Stimulated activated CD4-positive, alpha-beta T cell treated with anti-CD3 and anti-CD28 coated beads, TNF-alpha, amount 100 ng/mL, for 24 hours (primary cell): ENCODE data around the gene OARD1.
A peak's percentile ranks its signal among the peaks of the same experiment; 100 is the strongest.

ENCODE experiments used
- DNase-seq, 3 experiments: peaks; one replicate each; pipeline ENCODE4 v3.0.0-alpha.2; 2020; ENCODE audit warnings: low read depth in 3 of 3

Gene OARD1

DNA sequence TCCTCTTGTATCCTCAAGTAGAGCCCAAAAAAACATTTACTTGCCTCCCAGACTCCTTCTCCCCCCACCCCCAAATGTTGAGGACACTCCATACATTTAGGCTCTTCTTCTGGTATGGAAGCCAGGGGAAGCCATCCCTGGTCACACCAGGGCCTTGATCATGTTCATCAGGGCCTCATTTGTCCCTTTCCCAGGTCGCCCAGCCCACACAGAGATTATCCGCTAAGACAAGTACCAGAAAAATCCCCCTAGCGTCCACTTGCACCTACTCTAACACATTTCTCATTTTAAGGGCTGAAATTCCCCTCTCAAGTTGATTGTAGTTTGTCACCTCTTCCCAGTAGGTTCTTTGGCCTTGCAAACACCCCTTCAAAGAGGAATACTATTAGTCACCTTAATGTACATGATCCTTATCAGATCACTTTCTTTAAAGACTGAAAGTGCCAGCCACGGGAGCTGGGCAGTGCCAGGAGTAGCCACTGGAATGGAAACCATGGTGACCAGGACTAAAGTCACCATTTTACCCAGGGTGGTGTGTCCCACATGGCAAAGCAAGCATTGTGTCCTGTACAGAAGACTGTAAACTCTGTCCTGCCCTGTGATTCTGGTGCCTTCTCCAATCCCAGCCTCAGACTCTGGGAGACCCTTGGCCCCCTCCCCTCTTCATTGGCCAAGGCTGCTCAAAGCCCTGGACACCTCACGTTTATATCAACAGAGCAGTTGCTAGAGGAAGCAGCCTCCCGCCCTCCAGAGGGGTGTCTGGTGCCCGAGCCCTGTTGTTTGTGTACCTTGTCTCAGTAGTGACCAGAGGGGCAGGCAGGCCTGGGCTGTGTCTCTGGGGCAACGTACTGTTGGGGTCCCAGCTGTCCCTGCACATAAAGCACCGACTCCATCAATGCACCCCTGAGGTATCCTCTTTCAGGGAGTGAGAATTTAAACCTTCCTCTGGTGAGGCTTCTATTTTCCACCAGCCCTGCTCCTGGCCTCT, 24.1 kb downstream of the OARD1 start:
- no peak for DNase-seq

DNA sequence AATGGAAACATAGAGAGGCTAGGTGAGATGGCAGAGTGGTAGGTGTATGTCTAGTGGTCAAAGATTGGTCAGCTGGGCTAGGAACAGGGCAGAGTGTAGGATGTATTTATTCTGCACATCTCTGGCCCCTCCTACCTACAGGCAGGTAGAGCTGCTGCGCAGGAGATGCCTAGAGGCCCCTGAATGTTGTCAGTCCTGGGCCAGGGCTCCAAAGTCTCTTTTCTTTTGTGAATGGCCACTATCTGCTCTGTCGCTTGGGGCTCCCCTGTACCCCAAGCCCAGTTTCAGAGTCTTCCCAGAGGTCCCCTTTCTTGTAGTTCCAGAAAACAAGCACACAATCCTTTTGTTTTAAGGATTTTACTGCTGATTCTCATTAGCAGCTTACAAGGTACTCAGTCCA, 24.9 kb downstream of the OARD1 start:
- no peak for DNase-seq

DNA sequence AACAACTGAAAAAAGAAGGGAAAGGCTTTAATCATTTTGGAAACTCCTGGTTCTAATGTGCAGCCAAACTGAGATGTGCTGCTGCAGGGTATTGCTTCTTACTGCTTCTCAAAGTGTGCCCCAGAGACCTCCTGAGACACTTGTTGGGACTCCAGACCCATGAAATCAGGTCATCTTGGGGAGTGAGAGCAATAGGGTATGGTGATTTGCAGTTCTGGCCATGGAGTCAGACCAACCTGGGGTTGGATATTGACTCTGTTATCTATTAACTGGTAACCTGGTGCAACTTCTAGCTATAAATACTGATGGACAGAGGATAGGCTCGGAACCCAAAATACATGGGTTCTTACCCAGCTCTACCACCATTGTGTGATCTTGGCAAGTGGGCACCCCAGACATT, 26.1 kb downstream of the OARD1 start:
- DNase-seq = no peak

DNA sequence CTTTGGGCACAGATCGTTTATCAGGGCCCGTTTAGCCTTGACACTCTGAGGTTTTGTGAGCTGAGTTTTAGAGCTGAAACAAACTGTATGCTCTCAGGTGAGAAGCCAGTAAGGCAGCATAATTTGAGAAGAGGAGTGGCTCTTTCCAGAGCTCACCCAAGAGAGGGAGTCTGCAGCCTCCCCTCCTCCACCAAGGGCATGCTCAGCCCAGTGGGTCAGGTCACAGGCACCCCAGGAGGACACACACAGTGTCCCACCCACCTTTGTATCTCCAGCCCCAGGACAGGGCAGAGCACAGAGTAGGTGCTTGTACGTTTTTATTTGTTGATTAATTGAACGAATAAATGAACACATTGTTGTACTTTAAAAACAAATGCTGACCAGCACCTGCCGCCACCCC, 26.5 kb downstream of the OARD1 start:
- DNase-seq = no peak

DNA sequence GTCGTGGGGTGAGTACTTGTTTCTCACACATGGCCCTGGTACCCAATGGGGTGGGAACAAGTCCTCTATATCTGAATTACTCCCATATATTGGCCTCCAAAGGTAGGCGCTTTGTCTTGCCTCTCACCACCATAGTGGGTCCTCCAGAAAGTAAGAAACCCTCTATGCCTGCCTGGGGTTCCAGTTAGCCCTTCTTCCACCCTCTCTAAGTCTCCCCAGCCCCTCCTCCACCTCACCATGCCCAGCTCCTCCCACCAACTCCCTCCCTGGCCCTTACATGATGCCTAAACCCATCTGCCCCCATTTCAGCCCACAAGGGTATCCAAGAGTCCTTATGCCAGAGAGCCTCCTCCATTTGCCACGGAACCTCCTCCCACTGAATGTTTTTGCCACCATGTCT, 29.0 kb downstream of the OARD1 start:
- no peak for DNase-seq

DNA sequence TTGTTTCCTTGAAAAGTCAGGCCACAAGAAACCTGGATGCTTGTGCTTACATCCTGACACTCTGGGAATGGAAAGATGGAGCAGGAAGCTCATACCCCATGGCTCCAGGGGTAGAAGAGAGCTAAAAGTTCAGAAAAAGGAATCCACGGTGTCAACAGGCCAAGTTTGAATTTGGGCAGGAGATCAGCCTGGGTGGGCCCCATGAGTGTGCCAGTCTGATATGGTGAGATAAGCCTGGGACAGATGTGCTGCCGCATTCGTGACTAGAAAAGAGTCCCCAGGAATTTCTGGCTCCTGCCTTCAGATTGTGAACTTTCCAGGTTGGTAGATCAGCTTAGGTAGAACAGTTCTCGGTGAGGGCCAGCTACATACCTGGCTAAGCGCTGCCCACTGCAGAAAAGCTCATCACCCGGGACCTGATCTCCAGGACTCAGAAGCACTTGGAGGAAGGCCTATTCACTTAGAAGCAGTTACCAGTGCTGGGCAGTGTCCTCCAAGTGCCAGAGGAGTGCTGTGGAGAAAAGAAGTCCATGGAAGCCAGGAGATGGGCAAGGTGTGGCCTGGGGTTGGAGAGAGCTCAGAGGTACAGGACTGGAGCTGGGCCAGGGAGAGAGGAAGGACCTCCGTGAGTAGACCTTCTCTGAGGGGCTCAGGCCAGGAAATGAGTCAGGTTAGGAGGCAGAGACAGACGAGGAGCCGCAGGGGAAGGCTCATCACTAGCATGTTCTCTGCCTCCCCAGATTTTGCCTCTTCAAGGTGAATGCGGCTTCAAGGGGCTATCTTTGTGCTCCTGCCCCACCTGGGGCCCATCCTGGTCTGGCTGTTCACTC, 29.7 kb downstream of the OARD1 start, which contains the start of gene TSPO2:
Gene TSPO2, plus strand, starts transcription at position 242 of the 830 bp plus-strand sequence. Its CDS starts 519 bp downstream, at position 761.
- no peak for DNase-seq

DNA sequence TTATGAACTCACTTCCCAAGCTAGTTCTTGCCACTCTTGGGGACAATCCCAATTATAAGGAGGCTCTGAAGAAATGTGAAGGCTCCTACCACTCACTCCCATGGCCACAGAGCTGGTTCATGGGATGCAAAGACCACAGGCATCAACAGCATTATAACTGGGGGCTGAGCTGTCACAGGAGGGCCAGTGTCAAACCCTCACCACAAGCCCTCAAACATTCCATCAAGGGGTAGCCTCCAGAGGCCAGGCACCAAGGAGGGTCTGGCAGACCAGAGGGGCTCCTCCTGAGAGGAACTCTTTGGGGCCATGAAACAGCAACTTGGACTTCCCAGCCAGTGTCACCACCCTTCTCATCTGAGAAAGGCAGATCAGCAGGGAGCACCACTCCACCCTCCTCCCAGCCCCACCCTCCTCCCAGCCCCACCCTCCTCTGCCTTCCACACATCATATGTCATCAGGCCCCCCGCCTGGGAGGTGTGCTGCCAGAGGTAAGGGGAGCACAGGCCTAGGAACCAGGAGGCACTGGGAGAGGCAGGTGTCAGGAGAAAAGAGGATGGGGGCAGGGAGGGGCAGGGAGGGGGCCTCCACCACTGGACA, 31.1 kb downstream of the OARD1 start:
- no peak for DNase-seq

DNA sequence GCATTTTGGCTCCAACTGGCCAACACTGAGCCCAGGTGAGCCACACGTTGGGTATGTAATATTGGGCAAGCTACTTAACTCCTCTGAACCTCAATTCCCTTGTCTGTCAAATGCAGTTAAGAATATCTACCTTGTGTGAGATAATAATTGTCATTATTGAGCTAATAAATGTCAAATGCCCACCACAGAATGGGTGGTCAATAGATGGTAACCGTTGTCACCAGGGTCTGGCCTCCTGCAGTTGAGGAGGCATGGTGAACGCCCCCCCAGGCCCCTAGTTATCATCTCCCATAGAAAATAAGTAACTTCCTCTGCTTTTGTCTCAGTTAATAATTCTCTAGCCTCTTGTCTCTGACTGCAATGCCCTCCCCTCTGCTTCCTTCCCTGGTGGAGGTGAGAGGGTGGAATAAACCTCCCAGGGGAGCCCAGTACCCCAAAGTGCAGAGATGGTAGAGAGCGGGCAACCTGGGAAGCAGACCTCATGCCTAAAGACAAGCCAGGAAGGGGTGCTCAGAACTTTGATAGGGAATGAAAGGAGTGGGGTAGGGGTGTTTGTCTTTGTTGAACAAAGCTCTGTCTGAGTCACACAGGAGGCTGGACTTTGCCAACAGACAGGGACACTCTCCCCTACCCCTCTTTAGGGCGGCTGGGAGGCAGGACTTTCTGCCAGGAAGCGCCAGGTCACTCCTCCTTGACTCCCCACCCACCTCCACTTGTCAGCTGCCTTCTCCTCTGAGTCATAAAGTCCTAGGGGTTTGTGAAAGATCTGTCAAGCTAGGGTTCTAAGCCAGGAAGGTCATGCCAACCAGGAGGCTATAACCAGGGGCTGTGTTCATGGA, 31.8 kb downstream of the OARD1 start:
- DNase-seq = no peak

DNA sequence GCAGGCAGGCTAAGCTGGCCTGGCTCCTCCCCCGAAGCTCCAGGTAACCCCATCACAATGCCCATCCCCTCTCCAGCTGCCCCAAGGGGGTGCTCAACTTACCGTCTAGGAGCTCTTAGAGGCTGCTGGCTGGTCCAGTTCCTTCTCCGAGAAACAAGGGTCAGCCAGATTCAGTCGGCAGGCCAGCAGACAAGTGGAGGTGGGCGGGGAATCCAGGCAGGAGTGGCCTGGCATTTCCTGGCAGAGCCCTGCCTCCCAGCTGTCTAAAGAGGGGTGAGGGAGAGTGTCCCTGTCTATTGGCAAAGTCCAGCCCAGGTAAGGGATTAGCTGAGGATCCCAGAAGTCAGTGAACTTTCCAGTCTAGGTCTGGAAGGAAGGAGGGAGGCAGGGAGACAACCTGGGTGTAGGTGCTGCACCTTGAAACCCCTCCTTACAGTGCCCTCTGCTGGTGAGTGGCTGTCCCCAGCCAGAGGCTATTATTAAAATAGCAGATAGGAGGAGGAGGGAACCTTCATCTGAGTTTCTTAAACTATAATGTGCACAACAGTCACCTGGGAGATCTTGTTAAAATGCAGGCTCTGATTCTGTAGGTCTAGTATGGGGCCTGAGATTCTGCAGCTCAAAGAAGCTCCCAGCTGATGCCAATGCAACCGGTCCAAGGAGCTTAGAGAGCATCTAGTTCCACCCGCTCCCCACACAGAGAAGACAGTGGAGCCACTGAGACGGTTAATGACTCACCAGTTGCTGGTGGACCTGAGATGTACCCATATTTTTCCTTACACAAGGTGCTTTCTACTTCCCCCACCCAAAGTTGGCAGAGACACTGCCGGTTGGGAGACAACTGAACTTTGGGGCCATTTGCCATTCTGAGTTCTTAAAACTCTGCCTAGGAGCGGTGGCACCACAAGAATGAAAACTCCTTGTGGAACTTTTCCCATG, 32.8 kb downstream of the OARD1 start, which contains the start of gene UNC5CL:
Gene UNC5CL, minus strand, starts transcription at position 162 of the 939 bp plus-strand sequence. CDS start 4,147 bp downstream, outside the sequence.
- peak; percentile 26 to 44 (median 26) for DNase-seq

DNA sequence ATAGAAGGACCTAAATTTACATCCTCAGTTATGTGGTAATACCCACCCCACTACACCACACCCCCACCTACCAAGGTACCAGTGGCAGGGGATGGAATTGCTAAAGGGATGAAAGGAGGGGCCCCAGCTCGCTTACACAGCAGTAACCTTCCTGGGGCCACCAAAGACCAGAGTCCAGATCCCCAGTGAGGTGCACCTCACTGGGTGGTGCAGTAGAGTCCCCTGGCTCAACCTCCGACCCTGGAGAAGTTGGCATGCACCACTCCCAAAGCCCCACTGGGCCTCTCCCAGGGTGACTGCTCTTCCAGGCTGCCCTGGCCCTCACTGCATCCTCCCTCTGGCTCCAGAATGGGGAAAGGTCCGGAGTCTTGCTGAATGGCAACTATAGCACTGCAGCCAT, 34.0 kb downstream of the OARD1 start:
- DNase-seq = no peak

DNA sequence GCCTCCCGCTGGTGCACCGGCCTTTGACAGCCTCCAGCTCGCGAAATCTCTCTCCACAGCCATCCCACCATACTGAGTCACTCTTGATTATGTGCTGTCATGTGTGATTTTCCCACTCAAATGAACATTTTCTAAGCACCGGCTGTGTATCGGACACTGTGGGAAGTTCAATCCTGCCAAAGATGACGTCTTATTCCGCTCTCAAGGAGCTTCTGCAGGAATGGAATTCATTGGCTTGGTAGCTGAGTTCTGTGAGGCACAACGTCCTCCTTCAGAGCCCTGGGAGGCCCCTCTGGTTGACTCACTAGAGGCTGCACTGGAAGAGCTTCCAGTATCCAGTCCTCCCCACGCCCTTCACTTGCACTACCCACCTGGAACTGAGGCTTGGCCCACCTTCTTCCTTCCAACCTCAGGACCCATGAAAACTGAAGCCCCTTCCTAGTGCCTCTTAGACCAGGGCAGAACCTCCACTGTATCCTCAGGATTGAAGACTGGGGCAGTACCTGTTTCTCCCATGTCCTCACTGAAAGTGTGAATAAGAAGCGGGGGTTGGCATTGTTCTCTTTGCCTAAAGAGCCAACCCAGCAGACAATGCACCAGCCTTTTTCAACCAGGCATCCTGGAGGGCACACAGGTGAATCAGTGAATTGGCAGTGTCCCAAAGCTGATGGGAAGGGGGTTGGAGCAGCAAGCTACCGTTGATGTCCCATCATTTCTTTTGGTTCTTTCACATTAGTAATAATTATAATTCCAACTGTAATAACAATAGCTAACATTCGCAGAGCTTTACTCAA, 34.9 kb downstream of the OARD1 start:
- no peak for DNase-seq

DNA sequence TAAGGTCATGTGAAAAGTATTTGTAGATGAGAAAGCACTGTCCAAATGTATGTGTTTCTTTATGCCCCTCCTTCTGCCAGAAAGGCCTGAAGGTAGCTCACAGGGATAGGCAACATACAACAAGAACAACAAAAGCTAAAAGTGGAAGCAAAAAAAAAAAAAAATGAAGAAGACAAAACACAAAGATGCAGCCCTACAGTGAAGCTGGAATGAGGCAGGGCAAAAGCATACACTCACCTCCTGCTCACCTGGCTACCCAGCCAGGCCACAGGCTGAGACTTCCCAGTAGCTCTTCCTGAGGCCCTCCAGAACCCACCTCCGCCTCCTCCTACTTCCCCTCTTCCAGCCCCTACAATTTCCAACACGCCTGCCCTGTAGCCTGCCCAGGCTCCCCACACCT, 35.6 kb downstream of the OARD1 start:
- no peak for DNase-seq

DNA sequence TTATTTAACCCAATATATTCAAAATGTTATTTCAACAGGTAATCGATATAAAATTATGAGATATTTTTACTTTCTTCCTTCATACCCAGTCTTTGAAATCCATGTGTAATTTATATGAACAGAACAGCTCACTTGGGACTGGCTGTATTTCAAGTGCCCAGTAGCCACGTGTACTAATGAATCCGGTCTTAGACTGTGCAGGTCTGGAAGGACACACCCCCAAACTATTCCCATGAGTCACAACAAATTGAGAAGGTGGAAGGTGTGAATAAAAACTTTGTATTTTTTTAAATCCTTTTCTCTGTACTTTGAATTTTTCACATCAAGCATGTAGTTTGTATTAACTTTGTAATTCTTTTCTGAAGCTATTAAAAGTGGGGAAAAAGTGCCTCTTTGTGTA, 36.0 kb downstream of the OARD1 start:
- DNase-seq = no peak

DNA sequence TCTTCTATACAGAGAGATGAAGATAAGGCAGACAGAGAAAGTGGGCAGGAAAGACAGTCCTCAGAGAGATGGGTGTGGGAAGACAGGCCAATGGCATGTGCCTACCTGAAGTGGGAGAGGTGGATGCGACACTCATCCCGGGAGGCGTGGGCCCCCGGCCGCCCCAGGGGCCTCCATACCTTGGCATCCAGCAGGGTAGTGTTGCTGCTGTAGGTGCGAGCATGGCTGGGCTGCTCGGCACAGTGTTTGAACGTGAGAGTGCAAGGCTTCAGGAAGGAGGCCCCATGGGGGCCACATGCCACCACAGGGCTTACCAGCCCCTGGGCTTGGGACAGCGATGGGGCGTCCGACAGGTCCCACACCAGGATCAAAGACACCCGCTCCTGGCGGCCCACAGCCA, 38.4 kb downstream of the OARD1 start:
- DNase-seq = no peak

DNA sequence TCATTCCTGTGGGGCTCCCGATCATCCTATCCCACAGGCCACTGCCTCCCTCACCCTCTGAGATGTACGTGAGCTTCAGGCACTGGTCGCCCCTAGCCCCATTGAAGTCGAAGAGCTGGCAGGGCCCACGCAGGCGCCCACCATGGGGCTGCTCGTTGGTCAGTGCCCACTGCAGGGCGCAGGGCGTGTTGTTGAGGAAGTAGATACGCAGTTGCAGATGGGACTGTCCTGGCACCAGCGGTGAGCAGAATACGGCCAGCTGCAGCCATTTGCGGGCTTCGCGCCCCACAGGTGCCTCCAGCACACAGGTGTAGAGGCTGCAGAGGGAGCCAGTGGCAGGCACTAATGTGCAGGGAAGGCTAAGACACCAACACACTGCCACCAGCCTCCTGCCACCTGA, 39.3 kb downstream of the OARD1 start:
- no peak for DNase-seq

DNA sequence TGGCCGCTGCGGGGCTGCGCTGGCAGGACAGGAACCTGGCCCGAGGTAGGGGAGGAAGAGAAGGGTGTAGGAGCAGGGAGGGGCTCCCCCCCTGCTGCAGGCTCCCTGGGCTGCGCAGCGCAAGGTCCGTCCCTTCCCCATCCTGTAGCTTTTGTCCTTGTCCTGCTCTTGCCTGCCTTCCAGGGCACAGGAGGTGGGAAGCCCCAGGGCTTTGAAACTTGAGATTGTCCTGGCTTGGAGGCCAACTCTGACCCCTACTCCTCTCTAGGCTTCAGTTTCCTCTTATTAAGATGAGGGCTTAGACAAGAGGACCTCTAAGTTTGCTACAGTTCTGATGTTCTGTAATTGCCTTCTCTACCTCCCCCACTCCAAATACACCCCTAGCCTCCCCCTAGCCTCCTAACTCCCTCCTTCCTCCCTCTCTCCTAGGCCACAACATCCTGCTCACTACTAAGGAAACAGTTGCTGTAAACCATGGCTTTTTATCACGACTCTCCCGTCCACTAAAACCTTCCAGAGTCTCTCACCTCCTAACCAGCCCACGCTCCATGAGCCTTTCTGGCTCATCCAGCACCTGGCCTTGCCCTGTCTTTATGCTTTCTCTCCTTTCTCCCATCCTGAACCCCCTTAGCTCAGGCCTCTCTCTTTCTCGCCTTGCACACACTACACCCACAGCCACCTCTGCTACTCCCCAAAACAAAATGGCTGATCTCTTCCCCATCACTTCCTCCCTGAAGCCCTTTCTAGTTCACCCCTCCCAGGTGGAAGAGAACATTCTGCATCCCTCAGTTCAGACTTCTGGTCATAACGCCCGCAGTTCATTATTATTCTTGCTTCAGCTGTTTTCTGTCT, 43.4 kb downstream of the OARD1 start:
- no peak for DNase-seq

DNA sequence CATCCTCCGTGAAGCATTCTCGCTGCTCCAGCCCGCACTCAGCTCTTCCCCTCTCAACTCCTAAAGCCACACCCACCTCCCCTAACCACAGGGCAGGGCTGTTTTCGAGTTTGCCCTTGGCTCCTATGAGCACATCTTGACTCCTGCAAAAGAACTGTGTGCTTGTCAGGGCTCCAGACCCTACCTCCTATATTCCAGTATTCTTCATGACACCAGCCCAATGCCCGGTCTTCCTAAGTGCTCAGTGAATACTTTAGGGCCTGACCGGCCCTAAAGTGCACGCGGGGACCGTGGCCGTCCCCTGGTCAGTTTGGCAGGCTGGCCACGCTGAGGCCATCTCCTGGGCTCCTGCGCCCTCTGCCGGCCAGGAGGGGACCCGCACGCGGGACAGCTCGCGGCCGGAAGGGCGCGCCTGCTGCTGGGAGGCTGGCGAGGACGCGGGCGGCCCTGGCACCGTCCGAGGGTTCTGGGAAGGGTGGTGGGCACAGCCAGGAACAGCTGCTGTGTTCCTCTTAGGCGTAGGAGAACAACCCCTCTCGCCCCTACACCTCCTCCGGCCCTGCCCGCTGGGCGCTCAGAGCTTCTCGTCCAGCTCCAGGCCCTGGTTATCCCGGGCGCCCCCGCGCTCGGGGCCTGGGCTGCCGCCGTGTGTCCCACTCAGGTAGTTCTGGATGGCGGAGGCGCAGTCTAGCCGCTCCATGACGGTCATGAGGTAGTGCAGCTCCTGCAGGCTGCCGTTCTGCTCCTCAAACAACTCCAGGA, 44.2 kb downstream of the OARD1 start:
- DNase-seq = peak; percentile 50 to 72 (median 60)
